CD4-positive, alpha-beta T cell treated with Interleukin-10 for 1 hour (primary cell): Measurements from ENCODE around the gene VPS54.
A peak's percentile ranks its signal among the peaks of the same experiment; 100 is the strongest.
"Not testable (repeated sequence)": the region's sequence is repeated elsewhere in the genome, so short reads cannot be mapped to it uniquely, and the experiment has no call there.

Source experiments
- DNase-seq: peaks from one replicate; pipeline ENCODE4 v3.0.0-alpha.2; 2020

The VPS54 gene

DNA sequence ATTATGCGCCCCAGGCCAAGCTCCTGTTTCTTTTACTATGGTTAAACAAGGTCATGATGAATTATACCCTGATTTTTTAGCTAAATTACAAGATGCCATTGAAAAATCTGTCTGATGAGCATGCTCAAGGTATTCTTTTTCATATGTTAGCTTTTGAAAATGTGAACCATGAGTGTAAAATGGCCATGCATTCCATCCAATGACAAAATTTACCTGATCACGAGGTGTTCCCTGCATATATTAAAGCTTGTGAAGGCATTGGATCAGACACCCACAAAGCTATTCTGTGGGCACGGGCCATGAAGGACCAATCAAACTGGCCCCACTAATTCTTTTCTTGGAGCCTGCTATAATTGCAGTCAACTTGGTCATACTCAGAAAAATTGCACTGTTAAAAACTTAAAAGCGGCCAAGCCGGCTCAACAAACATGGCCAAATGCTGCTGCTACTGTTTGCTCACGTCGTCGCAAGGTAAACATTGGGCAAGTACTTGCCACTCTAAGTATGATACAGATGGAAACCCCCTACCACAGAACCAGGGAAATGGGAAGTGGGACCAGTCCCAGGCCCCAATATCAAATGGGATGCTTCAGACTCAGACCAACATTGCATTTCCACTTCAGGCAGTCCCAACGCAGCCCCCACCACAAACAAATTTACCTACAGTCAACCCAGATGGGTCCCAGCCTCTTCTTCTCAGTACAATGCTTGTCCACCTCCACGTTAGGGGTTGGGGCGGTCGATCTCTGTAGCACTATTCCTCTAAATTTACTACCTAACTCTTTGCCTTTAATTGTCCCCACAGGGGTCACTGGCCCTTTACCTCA, 27.8 kb downstream of the VPS54 start:
- DNase-seq, result not testable (repeated sequence)

DNA sequence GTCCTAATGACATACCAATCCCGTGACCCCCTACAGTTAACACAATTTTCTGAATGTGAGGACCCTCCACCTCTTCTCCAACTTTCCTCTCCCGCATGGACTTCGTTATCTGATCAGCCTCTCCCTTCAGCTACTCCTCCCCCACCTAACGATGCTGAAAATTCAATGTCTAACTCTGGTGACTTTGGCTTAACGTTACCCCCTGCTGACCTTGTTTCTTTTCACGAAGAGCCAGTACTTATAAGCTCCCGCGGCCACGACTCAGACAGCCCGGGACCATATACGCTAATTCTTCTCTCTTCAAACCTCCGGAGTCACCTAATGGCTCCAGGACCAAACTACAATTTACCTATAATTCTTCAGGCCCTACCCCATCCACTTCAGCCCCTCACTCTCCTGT, 29.2 kb downstream of the VPS54 start:
- DNase-seq, result no peak

DNA sequence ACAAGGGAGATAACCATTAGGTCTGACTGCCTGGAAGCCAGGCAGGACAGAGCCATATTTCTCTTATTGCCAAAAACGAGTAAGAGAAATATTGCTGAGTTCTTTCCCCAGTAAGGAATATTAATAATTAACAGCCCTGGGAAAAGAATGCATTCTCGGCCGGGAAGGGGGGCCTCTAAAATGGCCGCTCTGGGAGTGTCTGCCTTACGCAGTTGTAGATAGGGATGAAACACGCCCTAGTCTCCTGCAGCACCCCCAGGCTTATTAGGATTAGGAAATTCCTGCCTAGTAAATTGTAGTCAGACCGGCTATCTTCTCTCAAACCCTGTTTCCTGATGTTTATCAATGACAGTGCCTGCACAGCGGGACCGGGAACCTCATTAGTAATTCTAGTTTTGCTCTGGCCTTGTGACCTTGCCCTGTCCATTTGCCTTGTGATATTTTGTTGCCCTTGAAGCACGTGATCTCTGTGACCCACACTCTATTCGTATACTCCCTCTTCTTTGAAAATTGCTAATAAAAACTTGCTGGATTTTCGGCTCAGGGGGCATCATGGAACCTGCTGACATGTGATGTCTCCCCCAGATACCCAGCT, 30.3 kb downstream of the VPS54 start:
- not testable (repeated sequence) for DNase-seq

DNA sequence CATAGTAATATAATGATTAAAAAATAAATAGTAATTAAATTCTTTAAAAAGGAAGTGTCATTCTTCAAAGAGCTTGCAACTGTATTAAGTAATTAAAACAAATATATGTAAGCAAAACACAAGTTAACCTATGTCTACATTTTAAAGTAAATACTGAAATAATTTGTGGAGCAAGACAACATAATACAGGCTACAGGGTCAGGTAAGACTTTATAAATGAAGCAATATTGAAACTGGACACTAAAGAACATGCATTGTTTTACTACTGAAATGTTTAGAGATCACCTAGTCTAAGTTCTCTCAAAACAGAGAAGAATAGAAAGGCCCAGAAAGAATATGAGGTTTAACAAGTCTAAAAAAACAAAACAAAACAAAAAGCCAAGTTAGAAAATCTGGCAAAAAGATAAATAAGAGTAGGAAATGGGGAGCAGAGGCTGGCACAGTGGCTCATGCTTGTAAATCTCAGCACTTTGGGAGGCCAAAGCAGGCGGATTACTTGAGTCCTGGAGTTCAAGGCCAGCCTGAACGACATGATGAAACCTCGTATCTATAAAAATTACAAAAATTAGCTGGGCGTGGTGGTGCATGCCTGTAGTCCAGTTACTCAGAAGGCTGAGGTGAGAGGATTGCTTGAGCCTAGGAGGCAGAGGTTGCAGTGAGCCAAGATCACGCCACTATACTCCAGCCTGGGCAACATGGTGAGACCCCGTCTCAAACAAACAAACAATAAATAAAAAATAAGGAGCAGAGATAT, 34.4 kb downstream of the VPS54 start:
- no peak for DNase-seq

DNA sequence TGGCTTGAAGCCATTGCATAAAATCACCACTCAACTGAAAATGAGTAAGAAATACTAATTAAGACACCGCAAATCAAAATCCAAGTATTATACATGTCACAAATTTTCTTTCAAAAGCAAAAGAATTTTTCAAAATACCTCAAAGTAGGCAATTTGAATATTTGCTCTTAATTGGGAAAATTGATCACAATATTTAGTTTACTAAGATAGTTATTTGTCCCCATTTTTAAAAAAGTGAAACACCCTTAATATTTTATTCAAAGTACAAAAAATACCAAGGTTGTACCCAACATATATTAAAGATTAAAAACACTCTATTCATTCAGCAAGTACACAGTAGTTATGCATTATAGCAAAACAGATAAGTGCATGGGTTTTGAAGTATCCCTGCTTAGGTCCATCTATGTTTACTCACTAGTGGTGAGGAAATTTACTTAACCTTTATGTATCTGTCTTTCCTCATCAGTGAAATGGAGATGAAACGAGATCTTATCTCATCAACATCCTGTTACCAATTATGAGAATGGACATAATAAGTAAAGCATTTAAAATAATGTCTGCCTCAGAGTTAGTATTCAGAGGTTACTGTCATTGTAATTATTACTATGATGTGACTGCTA, 35.1 kb downstream of the VPS54 start:
- DNase-seq, result no peak

DNA sequence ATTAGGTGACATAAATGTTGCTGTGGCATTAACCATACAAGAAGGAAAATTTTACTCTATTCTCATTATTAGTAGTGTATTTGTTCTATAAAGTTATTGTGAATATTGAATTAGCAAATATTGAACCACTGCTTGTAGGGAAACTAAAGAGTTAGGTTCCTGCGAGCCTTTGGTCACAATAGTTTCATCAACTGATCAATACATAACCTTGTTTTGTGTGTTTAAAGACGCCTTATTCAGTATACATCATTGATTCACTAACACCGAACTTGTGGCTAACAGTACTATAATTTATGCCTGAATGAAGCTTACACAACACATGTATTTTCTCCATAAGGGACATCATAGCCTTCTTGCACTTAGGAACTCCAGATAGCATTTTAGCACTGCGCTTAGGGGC, 36.9 kb downstream of the VPS54 start:
- no peak for DNase-seq

DNA sequence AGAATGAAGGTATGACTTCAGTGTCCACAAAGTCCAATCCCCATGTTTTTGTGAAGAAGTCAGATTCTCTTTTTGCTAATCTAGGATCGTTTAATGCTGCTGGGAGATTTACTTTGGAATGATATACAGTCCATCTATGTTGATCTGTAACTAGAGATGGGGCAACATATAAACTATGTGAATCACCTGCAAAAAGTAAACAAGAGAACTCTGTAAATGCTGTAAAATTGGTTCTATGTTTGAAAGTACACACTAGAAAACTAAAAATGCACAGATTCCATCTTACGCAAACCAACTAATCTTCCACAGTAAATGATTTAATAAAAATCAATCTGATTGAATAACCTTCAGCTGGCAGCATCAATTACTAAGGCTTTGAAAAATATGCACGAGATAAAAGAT, 37.5 kb downstream of the VPS54 start:
- DNase-seq, result no peak

DNA sequence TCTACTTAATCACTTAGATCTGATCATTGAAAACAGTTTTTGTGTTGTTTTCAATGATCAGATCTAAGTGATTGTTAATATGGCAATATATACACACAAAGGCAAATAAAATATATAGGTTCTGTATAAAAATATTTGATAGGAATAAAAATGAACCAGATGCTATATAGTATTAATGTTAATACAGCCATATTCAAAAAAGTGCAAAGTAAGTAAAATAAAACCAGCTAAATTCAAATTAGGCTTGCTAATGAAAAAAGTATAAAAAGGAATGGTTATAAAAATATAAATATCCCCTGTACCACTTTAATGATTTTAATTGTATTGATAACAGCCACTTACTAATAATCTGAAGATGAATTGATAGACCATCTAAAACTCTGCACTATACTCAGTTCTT, 38.4 kb downstream of the VPS54 start:
- DNase-seq, result no peak

DNA sequence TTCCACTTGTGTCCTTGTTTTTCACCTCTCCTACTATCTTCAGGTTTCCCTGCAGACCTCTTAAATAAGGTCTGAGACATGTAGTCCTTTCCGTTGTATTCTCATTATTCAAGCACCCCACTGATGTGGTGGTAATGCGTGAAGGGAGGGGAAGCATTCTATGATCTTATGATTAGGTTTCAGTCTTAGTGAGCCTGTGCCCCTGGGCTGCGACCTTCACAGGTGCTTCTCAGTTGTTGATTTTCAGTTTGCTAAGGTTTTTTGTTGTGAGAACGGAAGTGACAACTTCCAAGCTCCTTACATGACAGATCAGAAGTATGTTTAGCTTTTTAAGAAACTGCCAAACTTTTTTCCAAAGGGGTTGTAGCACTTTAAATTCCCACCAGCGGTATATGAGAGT, 41.3 kb downstream of the VPS54 start:
- DNase-seq, result peak; percentile 29

DNA sequence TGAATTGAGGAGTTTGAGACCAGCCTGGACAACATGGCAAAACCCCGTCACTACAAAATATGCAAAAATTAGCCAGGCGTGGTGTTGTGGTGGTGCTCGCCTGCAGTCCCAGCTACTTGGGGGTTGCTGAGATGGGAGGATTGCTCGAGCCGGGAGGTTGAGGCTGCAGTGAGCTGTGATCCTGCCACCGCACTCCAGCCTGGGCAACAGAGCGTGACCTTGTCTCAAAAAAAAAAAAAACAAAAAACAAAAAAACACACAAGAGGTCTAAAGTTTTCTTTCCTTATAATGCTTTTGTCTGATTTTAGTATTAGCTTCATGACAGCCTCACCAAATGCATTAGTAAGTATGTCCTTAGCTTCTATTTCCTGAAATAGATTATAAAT, 43.1 kb downstream of the VPS54 start:
- DNase-seq, result no peak

DNA sequence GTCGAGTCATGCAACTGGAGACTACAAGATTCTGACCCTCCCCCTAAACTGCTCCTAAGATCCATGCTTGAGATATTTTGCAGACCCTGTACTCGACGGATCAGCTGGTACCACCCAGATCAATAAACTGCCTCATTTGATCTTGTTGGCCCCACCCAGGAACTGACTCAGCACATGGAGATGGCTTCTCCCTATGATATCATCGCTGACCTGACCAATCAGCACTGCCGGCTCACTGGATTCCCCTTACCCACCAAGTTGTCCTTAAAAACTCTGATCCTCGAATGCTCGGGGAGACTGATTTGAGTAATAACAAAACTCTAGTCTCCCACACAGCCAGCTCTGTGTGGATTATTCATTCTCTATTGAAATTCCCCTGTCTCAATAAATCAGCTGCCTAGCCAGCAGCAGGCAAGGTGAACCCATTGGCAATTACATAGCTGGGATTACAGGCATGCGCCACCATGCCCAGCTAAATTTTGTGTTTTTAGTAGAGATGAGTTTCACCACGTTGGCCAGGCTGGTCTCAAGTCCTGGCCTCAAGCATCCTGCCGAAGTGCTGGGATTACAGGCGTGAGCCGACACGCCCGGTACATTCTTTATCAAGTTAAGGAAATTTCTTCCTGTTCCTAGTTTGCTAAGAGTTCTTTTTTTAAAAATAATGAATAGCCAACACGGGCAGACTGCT, 43.6 kb downstream of the VPS54 start:
- DNase-seq, result no peak

DNA sequence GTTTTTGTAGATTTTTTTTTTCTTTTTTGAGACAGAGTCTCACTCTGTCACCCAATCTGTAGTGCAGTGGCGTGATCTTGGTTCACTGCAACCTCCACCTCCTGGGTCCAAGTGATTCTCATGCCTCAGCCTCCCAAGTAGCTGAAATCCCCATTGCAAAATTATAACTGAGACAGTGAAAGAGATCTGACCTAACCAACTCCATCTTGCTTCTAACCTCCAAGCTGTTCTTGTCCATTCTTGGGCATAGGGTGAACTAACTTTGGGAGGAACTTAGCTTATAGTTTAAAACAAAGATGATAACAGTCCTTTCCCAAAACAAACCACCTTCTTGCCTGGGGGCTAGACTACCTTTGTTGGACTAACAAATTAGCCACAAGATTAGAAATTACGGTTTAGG, 44.2 kb downstream of the VPS54 start:
- not testable (repeated sequence) for DNase-seq

DNA sequence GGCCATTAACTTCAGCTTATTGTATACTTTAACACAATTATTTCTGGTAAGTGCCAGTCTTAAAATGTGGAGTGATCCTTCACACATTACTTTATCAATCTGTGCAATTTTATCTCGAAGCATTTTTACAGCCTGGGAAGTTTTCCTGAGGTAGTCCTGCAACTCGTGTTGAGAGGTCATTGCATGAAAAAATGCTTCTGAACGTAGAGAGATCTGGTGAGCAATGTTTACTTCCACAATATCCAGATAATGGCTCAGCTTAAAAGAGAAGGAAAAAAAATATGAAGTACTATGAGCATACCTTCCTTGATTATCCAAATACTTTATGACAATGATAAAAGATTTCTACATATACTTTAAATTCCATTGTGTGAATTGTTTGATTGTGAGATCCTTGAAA, 57.0 kb downstream of the VPS54 start:
- DNase-seq, result no peak

DNA sequence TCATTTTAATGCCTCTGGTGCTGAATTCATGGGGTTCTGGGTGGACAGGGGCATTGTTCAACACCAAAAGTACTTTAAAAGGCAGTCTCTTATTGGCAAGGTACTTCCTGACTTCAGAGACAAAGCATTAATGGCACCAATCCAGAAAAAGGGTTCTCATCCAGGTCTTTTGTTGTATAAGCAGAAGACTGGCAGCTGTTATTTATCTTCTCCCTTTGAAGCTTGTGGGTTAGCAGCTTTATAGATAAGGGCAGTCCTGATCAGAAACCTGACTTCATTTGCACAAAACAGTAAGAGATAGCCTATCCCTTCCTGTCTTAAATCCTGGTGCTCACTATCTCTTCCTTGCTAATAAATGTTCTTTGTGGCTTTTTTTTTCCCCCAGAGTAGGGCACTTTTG, 68.8 kb downstream of the VPS54 start:
- DNase-seq, result no peak

DNA sequence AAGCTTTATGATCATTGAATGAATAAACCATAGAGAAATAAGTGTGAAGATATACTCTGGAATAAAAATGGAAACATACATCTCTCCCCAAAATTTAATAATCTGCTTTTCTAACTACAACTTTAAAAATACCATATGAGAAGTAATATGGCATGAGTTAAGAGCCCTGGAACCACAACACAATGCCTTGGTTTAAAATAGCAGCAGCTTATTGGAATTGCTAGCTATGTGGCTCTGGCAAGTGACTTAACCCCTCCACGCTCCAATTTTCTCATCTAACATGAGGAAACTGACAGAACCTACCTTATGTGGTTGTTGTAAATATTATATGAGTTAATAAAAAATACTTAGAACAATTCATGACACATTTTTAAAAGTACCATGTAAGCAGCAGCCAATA, 76.4 kb downstream of the VPS54 start:
- DNase-seq, result no peak

DNA sequence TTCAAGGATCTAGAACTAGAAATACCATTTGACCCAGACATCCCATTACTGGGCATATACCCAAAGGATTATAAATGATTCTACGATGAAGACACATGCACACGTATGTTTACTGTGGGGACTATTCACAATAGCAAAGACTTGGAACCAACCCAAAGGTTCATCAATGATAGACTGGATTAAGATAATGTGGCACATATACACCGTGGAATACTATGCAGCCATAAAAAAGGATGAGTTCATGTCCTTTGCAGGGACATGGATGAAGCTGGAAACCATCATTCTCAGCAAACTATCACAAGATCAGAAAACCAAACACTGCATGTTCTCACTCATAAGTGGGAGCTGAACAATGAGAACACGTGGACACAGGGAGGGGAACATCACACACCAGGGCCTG, 87.1 kb downstream of the VPS54 start:
- DNase-seq, result not testable (repeated sequence)

DNA sequence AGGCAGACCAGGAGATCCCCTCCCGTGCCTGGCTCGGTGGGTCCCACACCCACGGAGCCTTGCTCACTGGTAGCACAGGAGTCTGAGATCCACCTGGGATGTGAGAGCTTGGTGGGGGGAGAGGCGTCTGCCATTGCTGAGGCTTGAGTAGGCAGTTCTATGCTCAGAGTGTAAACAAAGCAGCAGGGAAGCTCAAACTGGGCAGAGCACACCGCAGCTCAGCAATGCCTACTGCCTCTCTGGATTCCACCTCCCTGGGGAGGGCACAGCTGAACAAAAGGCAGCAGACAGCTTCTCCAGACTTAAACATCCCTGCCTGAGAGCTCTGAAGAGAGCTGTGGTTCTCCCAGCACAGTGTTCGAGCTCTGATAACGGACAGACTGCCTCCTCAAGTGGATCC, 92.4 kb downstream of the VPS54 start:
- no peak for DNase-seq

DNA sequence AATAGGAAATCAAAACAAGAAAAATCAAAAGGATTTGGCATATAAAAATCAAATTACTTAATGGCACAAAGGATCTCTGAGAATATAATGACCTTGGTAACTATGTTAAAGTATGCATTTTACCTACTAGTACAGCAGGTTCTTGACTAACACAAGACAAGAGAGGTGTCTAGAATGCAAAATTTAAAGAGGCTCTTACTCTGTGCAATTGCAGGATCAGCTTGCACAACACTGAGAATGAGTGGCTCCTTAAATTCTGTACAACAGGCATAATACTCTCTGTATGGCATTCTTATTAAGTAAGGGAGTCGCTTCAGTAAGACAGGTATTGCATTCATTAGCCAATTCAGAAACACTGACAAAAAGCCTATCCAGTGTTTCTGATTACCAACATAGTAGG, 104.9 kb downstream of the VPS54 start:
- DNase-seq, result no peak

DNA sequence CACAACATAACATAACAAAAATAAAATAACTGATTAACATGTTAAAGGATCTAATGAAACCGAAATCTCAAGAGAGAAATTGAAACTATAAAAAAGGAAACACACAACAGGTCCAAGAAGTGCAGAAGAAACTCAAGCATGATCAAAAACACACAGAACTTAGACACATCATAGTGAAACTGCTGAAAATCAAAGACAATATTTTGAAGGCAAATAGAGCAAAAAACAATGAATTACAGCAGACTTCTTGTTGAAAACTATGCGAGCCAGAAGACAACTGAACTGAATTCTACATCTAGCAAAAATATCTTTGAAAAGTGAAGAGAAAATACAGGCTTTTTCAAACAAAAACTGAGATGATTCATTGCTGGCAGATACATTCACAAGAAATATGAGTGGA, 116.2 kb downstream of the VPS54 start:
- DNase-seq, result no peak

DNA sequence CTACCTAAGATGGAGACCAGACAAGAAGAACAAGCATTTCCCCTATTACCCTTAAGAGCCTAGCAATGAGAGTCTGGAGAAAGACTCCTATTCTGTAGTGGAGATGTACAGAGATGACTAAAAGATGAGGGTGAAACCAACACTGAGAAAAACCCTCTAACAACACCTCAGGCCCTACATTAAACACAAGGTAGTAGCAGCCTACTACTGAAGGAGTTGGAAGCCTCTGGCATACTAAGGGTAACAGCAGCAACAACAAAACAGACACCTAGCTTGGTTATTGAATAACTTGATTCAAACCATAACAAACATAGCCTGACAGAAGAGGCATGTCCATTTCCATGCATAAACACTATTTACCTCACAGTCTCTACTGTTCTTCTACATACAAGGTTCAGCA, 117.1 kb downstream of the VPS54 start:
- DNase-seq, result no peak

DNA sequence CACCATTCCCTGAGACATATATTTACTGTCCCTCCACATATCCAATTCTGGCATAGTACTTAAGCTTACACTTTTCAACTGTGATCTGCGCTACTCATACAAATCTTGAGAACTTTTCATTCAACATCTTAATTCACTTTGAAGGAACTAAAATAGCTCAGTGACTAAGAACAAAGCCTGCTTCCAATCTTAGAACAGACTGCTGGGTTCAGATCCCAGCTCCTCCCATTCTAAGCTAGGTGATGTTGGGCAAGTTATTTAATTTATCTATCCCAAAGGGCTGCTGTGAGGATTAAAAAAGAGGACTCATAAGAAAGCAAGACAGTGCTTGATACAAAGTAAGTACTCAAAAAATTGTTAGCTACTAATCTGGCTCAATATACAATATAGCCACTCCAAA, 119.6 kb downstream of the VPS54 start:
- DNase-seq, result no peak

DNA sequence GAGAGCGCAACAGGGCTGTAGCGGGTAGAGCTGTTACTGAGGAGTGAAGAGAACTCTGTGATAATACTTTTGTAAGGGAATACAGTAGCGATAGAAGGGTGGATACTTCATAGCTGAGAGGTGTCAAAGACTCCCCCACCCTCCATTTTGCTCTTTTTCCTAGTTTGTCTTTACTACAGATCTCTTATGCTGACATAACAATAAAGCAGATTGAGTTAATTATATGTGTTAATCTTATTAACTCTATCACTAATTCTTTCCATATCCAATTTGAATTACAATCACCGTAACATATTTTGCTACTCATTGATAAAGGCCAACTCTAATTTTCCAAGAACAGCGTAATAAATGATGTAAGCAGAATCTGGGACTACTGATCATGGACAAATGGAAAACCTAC, 120.4 kb downstream of the VPS54 start:
- DNase-seq, result no peak

DNA sequence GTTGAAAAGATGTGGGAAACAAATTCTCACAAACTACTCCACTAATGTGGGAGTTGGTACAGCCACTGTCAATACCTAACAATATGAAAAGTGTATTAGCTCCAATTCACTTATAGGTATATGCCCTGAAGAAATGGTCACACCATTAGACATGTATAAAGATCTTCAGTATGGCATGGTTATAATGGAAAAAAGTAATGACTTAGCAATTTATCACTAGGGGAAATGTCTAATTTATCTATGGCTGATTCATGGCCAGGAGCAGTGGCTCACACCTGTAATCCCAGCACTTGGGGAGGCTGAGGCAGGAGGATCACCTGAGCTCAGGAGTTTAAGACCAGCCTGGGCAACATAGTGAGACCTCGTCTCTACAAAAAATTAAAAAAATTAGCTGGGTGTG, 125.1 kb downstream of the VPS54 start:
- no peak for DNase-seq
